Measurements from ENCODE around the gene FBXW10. TPM values are rescaled to one million over a fixed set of nuclear protein-coding genes. Genes with fewer than 3 reads are reported as not detected.
"Not testable (repeated sequence)": the region's sequence is repeated elsewhere in the genome, so short reads cannot be mapped to it uniquely, and the experiment has no call there.

The FBXW10 gene
- total and polyA plus RNA-seq, 2 of the 8 experiments (the other 6 are each of a cell fraction or from before 2014, with no cell fraction given), result not detected

GRCh38 chr17:18758344-18758743 lies 14.5 kb downstream of the FBXW10 start:
- H4K91ac ChIP-seq (replicated peaks; ENCODE audit: insufficient read length, low read length); H3K36me3 ChIP-seq (ENCODE audit: control insufficient read depth in 2 of 4, insufficient read depth in 4 of 4, low read length in 3 of 4); H3K9me3 ChIP-seq (ENCODE audit: insufficient read depth in 2 of 2, low read depth in 1 of 2, low read length in 1 of 2); FAIRE-seq; H2BK5ac ChIP-seq (ENCODE audit: low read depth, low read length); H3K4me3 ChIP-seq (ENCODE audit: extremely low read depth in 1 of 4, insufficient read depth in 2 of 4, low read depth in 3 of 4, low read length in 4 of 4); H4K8ac ChIP-seq (ENCODE audit: extremely low read depth, insufficient read depth, low read length); H2AK5ac ChIP-seq (ENCODE audit: low read depth, low read length); H3K9ac ChIP-seq (replicated peaks in 1 of 4; ENCODE audit: extremely low read depth in 1 of 4, low read depth in 3 of 4, low read length in 3 of 4); H2AFZ ChIP-seq (ENCODE audit: low read length); H3K27ac ChIP-seq (ENCODE audit: low read depth, low read length); H2BK120ac ChIP-seq (replicated peaks; ENCODE audit: low read depth, low read length); H3K4me2 ChIP-seq (ENCODE audit: insufficient read depth in 1 of 2, low read depth in 2 of 2, low read length in 2 of 2); DNase-seq (ENCODE audit: low read depth in 1 of 2, low spot score in 2 of 2); H2BK12ac ChIP-seq (ENCODE audit: low read depth, low read length); H2BK15ac ChIP-seq (ENCODE audit: low read length); H3K23me2 ChIP-seq (ENCODE audit: low read depth, low read length); H3K14ac ChIP-seq (ENCODE audit: insufficient read length); H3K27me3 ChIP-seq (replicated peaks in 1 of 4; ENCODE audit: control insufficient read depth in 3 of 4, extremely low read depth in 1 of 4, insufficient read depth in 3 of 4, low read length in 3 of 4); H3K4me1 ChIP-seq (replicated peaks in 1 of 4; ENCODE audit: control insufficient read depth in 3 of 4, insufficient read depth in 4 of 4, low read length in 3 of 4); H3K23ac ChIP-seq (ENCODE audit: insufficient read length); H3K79me1 ChIP-seq (ENCODE audit: low read depth, low read length); H3K79me2 ChIP-seq (ENCODE audit: control insufficient read depth in 1 of 2, insufficient read depth in 2 of 2, low read length in 2 of 2); H2BK20ac ChIP-seq (ENCODE audit: low read length); POLR2A ChIA-PET (ENCODE audit: partially characterized antibody); H3K18ac ChIP-seq (ENCODE audit: extremely low read depth, low read length); H4K20me1 ChIP-seq (replicated peaks in 1 of 2; ENCODE audit: control insufficient read depth in 1 of 2, insufficient read depth in 2 of 2, low read length in 2 of 2); CTCF ChIA-PET (ENCODE audit: partially characterized antibody); H3K56ac ChIP-seq (replicated peaks; ENCODE audit: insufficient read length, low read depth, low read length); H3K4ac ChIP-seq (replicated peaks; ENCODE audit: insufficient read length, low read depth, low read length); H4K5ac ChIP-seq (ENCODE audit: insufficient read length, low read depth, low read length): not testable (repeated sequence)
- no CpG with 5 or more reads among the region's 6 CpGs for WGBS, 2 experiments (ENCODE audit: extremely low coverage in 1 of 2, insufficient coverage in 1 of 2, insufficient read length in 1 of 2, insufficient replicate concordance in 2 of 2, low coverage in 1 of 2, low lambda C conversion rate in 2 of 2, missing lambda C conversion rate in 1 of 2)

GRCh38 chr17:18760221-18760620 lies 16.4 kb downstream of the FBXW10 start:
- H3K9ac ChIP-seq (replicated peaks in 1 of 4; ENCODE audit: extremely low read depth in 1 of 4, low read depth in 3 of 4, low read length in 3 of 4); H3K79me2 ChIP-seq (ENCODE audit: control insufficient read depth in 1 of 2, insufficient read depth in 2 of 2, low read length in 2 of 2); CTCF ChIA-PET (ENCODE audit: partially characterized antibody); H3K23me2 ChIP-seq (ENCODE audit: low read depth, low read length); POLR2A ChIA-PET (ENCODE audit: partially characterized antibody); H2BK120ac ChIP-seq (replicated peaks; ENCODE audit: low read depth, low read length); H2BK12ac ChIP-seq (ENCODE audit: low read depth, low read length); H3K27ac ChIP-seq (ENCODE audit: low read depth, low read length); H3K4me3 ChIP-seq (ENCODE audit: extremely low read depth in 1 of 4, insufficient read depth in 2 of 4, low read depth in 3 of 4, low read length in 4 of 4); H3K36me3 ChIP-seq (ENCODE audit: control insufficient read depth in 2 of 4, insufficient read depth in 4 of 4, low read length in 3 of 4); FAIRE-seq; H2BK20ac ChIP-seq (ENCODE audit: low read length); H3K56ac ChIP-seq (replicated peaks; ENCODE audit: insufficient read length, low read depth, low read length); H3K18ac ChIP-seq (ENCODE audit: extremely low read depth, low read length); H2BK5ac ChIP-seq (ENCODE audit: low read depth, low read length); H2AFZ ChIP-seq (ENCODE audit: low read length); H3K4me2 ChIP-seq (ENCODE audit: insufficient read depth in 1 of 2, low read depth in 2 of 2, low read length in 2 of 2); H4K91ac ChIP-seq (replicated peaks; ENCODE audit: insufficient read length, low read length); H4K20me1 ChIP-seq (replicated peaks in 1 of 2; ENCODE audit: control insufficient read depth in 1 of 2, insufficient read depth in 2 of 2, low read length in 2 of 2); H3K9me3 ChIP-seq (ENCODE audit: insufficient read depth in 2 of 2, low read depth in 1 of 2, low read length in 1 of 2); H4K5ac ChIP-seq (ENCODE audit: insufficient read length, low read depth, low read length); H3K14ac ChIP-seq (ENCODE audit: insufficient read length); DNase-seq (ENCODE audit: low read depth in 1 of 2, low spot score in 2 of 2); H3K27me3 ChIP-seq (replicated peaks in 1 of 4; ENCODE audit: control insufficient read depth in 3 of 4, extremely low read depth in 1 of 4, insufficient read depth in 3 of 4, low read length in 3 of 4); H4K8ac ChIP-seq (ENCODE audit: extremely low read depth, insufficient read depth, low read length); H3K79me1 ChIP-seq (ENCODE audit: low read depth, low read length); H2BK15ac ChIP-seq (ENCODE audit: low read length); H3K4me1 ChIP-seq (replicated peaks in 1 of 4; ENCODE audit: control insufficient read depth in 3 of 4, insufficient read depth in 4 of 4, low read length in 3 of 4); H3K23ac ChIP-seq (ENCODE audit: insufficient read length); H2AK5ac ChIP-seq (ENCODE audit: low read depth, low read length); H3K4ac ChIP-seq (replicated peaks; ENCODE audit: insufficient read length, low read depth, low read length): not testable (repeated sequence)
- WGBS, 2 experiments (ENCODE audit: extremely low coverage in 1 of 2, insufficient coverage in 1 of 2, insufficient read length in 1 of 2, insufficient replicate concordance in 2 of 2, low coverage in 1 of 2, low lambda C conversion rate in 2 of 2, missing lambda C conversion rate in 1 of 2), result 84% methylated on average over 4 of the region's 6 CpGs; no CpG with 5 or more reads in 1 of the 2 experiments
